GM12878 (cell line): ENCODE results near the gene PHAF1. TPM values are rescaled to one million over a fixed set of nuclear protein-coding genes. Genes with fewer than 3 reads are reported as not detected.

ENCODE experiments used
- ATAC-seq: fragments of 200-7000 bp; cut with Tn5 transposase; 3 replicates; pipeline ENCODE4 v1.9.1; 2020; ENCODE audit warnings: mild to moderate bottlenecking, moderate library complexity
- BruUV-seq: library from RNA; stranded (reverse); fragments of 400-500 nt; replicated peaks from 2 replicates; lab custom pipeline; 2021; lab: Mats Ljungman, UMichigan
- CTCF ChIA-PET: fragments of 300-600 bp; sonication (Branson Sonifier 250); formaldehyde crosslinking; extraction: SDS; loops from one replicate; lab custom pipeline; 2021; ENCODE audit warnings: inconsistent platforms; lab: Yijun Ruan, JAX
- POLR2A ChIA-PET: fragments of 350-600 bp; formaldehyde crosslinking; extraction: SDS; loops from one replicate; lab custom pipeline; 2021; ENCODE audit warnings: inconsistent platforms; lab: Charles Lee
- RAD21 ChIA-PET: fragments of 300-600 bp; sonication (Branson Sonifier 250); formaldehyde crosslinking; loops from one replicate; lab custom pipeline; 2023; ENCODE audit warnings: antibody characterized with exemption; ENCODE audit not compliant: unreplicated experiment; lab: Charles Lee
- SMC1A ChIA-PET: fragments of 300-600 bp; sonication (Branson Sonifier 250); formaldehyde crosslinking; loops from one replicate; lab custom pipeline; 2023; ENCODE audit not compliant: unreplicated experiment, uncharacterized antibody; lab: Charles Lee
- DNase-seq: peaks from one replicate; pipeline ENCODE4 v3.0.0-alpha.2; 2011; ENCODE audit warnings: low read depth, low spot score
- FAIRE-seq: peaks from 3 replicates; lab custom pipeline; 2011; peaks lifted over from hg19 to GRCh38; lab: Jason Lieb, UNC
- H2AFZ ChIP-seq: 2 replicates; pipeline ENCODE4 v1.6.0; 2011; ENCODE audit warnings: low read depth, low read length, control low read depth; ENCODE audit not compliant: control insufficient read depth
- H3K27ac ChIP-seq: 2 replicates; pipeline ENCODE4 v1.5.1; 2011; ENCODE audit warnings: control low read depth; ENCODE audit not compliant: control insufficient read depth, insufficient read depth
- H3K27me3 ChIP-seq, 2 experiments: replicated peaks in 1 of 2; 2 replicates each; pipeline versions ENCODE4 v1.6.0 to v1.6.1; 2011; ENCODE audit warnings: low read length in 1 of 2; ENCODE audit not compliant: control insufficient read depth in 2 of 2, insufficient read depth in 2 of 2
- H3K36me3 ChIP-seq, 2 experiments: 2 replicates each; pipeline ENCODE4 v1.5.1; 2011; ENCODE audit warnings: low read length in 1 of 2; ENCODE audit not compliant: control insufficient read depth in 2 of 2, insufficient read depth in 2 of 2
- H3K4me1 ChIP-seq: 2 replicates; pipeline ENCODE4 v1.6.1; 2011; ENCODE audit warnings: mild to moderate bottlenecking, low read length, moderate library complexity, mixed read lengths; ENCODE audit not compliant: control insufficient read depth, insufficient read depth
- H3K4me2 ChIP-seq: 2 replicates; pipeline ENCODE4 v1.6.0; 2011; ENCODE audit warnings: control low read depth; ENCODE audit not compliant: control insufficient read depth, insufficient read depth
- H3K4me3 ChIP-seq: fragments of 200-600 bp; sonication (generic); 2 replicates; pipeline ENCODE4 v1.5.1; 2016
- H3K79me2 ChIP-seq: 2 replicates; pipeline ENCODE4 v1.6.0; 2011; ENCODE audit warnings: low read length; ENCODE audit not compliant: control insufficient read depth, insufficient read depth
- H3K9ac ChIP-seq: 2 replicates; pipeline ENCODE4 v1.8.0; 2011; ENCODE audit warnings: low read length, control low read depth, mixed read lengths; ENCODE audit not compliant: control insufficient read depth, insufficient read depth
- H3K9me3 ChIP-seq: replicated peaks from 3 replicates; pipeline ENCODE4 v1.5.1; 2011; ENCODE audit warnings: mild to moderate bottlenecking, low read length; ENCODE audit not compliant: control insufficient read depth, insufficient read depth
- H4K20me1 ChIP-seq: 2 replicates; pipeline ENCODE4 v1.6.0; 2011; ENCODE audit not compliant: control insufficient read depth, insufficient read depth
- BACH1 ChIP-seq: fragments of 450-650 bp; IDR thresholded peaks from 2 replicates; pipeline ENCODE4 v1.6.1; 2017; ENCODE audit warnings: mild to moderate bottlenecking, borderline replicate concordance
- BMI1 ChIP-seq: fragments of 450-650 bp; IDR thresholded peaks from 2 replicates; pipeline ENCODE4 v1.6.1; 2016; ENCODE audit warnings: mild to moderate bottlenecking, moderate library complexity, borderline replicate concordance
- CHD4 ChIP-seq: fragments of 200-600 bp; sonication (generic); IDR thresholded peaks from 2 replicates; pipeline ENCODE4 v1.6.1; 2016; ENCODE audit warnings: mild to moderate bottlenecking
- JUNB ChIP-seq: IDR thresholded peaks from 2 replicates; pipeline ENCODE4 v1.6.1; 2016; ENCODE audit warnings: antibody characterized with exemption, mild to moderate bottlenecking
- MEF2B ChIP-seq: fragments of 450-650 bp; IDR thresholded peaks from 2 replicates; pipeline ENCODE4 v1.6.1; 2018; ENCODE audit warnings: mild to moderate bottlenecking, moderate library complexity; ENCODE audit not compliant: partially characterized antibody, poor library complexity, severe bottlenecking
- NFIC ChIP-seq: IDR thresholded peaks from 2 replicates; pipeline ENCODE4 v1.6.1; 2012; ENCODE audit warnings: low read depth, mild to moderate bottlenecking, inconsistent platforms, low read length, moderate library complexity
- NFYA ChIP-seq: IDR thresholded peaks from 2 replicates; pipeline ENCODE4 v1.6.1; 2011; ENCODE audit warnings: low read depth, mild to moderate bottlenecking, low read length, improper control_type of control experiment, borderline replicate concordance
- RAD51 ChIP-seq: fragments of 450-650 bp; IDR thresholded peaks from 2 replicates; pipeline ENCODE4 v1.6.1; 2016; ENCODE audit warnings: moderate library complexity, mild to moderate bottlenecking, inconsistent platforms
- RB1 ChIP-seq: fragments of 450-650 bp; formaldehyde crosslinking; IDR thresholded peaks from 2 replicates; pipeline ENCODE4 v1.6.1; 2017; ENCODE audit warnings: mild to moderate bottlenecking, borderline replicate concordance
- SREBF2 ChIP-seq: IDR thresholded peaks from 2 replicates; pipeline ENCODE4 v1.6.1; 2012; ENCODE audit warnings: mild to moderate bottlenecking, low read length
- TBL1XR1 ChIP-seq: IDR thresholded peaks from 2 replicates; pipeline ENCODE4 v1.6.1; 2012; ENCODE audit warnings: low read depth, low read length, improper control_type of control experiment
- ZBED1 ChIP-seq: IDR thresholded peaks from 2 replicates; pipeline ENCODE4 v1.6.1; 2016; ENCODE audit warnings: borderline replicate concordance
- ZNF24 ChIP-seq: fragments of 450-650 bp; IDR thresholded peaks from 2 replicates; pipeline ENCODE4 v1.6.1; 2017; ENCODE audit warnings: antibody characterized with exemption, mild to moderate bottlenecking
- ZNF274 ChIP-seq: IDR thresholded peaks from one replicate; pipeline ENCODE4 v1.8.0; 2011; ENCODE audit not compliant: insufficient read length, insufficient read depth
- ZNF622 ChIP-seq: fragments of 450-650 bp; IDR thresholded peaks from 2 replicates; pipeline ENCODE4 v1.6.1; 2017; ENCODE audit warnings: mild to moderate bottlenecking, inconsistent platforms
- ZSCAN29 ChIP-seq: fragments of 450-650 bp; IDR thresholded peaks from 2 replicates; pipeline ENCODE4 v1.6.1; 2017; ENCODE audit warnings: mild to moderate bottlenecking, moderate library complexity
- WGBS: methylation state at CpG from one replicate; pipeline ENCODE4 v1.1.6; 2016; ENCODE audit warnings: low lambda C conversion rate; ENCODE audit not compliant: insufficient replicate concordance, insufficient coverage; ENCODE audit errors: missing lambda C conversion rate; 5-methylcytosine and 5-hydroxymethylcytosine counted together
- in situ Hi-C: fragments of 300-500 bp; cut with MboI; formaldehyde crosslinking; loops from 9 replicates; pipeline ENCODE4 v1.14.3; 2018; ENCODE audit warnings: mixed read lengths
- intact Hi-C: fragments of 100-400 bp; cut with micrococcal nuclease; formaldehyde crosslinking; loops from one replicate; pipeline ENCODE4 v1.14.2; 2022; ENCODE audit not compliant: unreplicated experiment
- polyA plus RNA-seq, 11 experiments: library from polyadenylated mRNA; depleted of rRNA in 4 of 11; unstranded in 6 of 11; stranded (reverse) in 5 of 11; fragments of >200 nt; fragmentation: Nextera tagmentation in 4 of 11; fragmentation: Illumina TruSeq in 1 of 11; extraction: Ambion mirVana in 4 of 11; extraction: Trizol in 1 of 11; gene quantifications; 1 replicate in 1 of 11; 2 replicates in 10 of 11; pipeline versions ENCODE4 v1.2.1 to v1.2.3, GENCODE V29; 2011 to 2016; ENCODE audit warnings: inconsistent platforms in 2 of 11, missing spikeins in 2 of 11, low read depth in 1 of 11
- total RNA-seq, 4 experiments: library from RNA; depleted of rRNA in 3 of 4; stranded (reverse); fragments of >200 nt in 3 of 4; fragmentation: Illumina TruSeq in 1 of 4; extraction: Trizol in 1 of 4; gene quantifications; 2 replicates each; pipeline versions ENCODE4 v1.2.1 to v1.2.3, GENCODE V29; 2013 to 2021
- TF ChIP-seq, protein P1 (sequence below): IDR thresholded peaks from 2 replicates; pipeline ENCODE4 v1.6.1; 2012; ENCODE audit warnings: mild to moderate bottlenecking, low read depth, low read length

Gene PHAF1
- total and polyA plus RNA-seq, 10 of the 15 experiments (the other 5 are each of a cell fraction or from before 2014, with no cell fraction given) = 4.5 to 20.9 (median 14.9) TPM

GRCh38 chr16:67077871-67078270 lies 31.9 kb upstream of the PHAF1 start:
- DNase-seq (no peak), FAIRE-seq (no peak)
- Histone ChIP-seq H3K79me2 (no peaks in the 10 kb centered on the region), H3K4me1 (peaks cover under 1% of the 10 kb centered on the region; the same call in 1 of the 2 replicates), H3K36me3 (peaks cover 0 to 5% of the 10 kb centered on the region in 2 experiments; a peak in 1 of 4 replicates), H3K27me3 (no peaks in the 10 kb centered on the region), H3K4me2 (no peak overlapping the region), H2AFZ (no peak overlapping the region)
- intact Hi-C loops = no loop called here
- SMC1A ChIA-PET = no interaction called here
- RAD21 ChIA-PET = no interaction called here
- TF ChIP-seq, protein P1, sequence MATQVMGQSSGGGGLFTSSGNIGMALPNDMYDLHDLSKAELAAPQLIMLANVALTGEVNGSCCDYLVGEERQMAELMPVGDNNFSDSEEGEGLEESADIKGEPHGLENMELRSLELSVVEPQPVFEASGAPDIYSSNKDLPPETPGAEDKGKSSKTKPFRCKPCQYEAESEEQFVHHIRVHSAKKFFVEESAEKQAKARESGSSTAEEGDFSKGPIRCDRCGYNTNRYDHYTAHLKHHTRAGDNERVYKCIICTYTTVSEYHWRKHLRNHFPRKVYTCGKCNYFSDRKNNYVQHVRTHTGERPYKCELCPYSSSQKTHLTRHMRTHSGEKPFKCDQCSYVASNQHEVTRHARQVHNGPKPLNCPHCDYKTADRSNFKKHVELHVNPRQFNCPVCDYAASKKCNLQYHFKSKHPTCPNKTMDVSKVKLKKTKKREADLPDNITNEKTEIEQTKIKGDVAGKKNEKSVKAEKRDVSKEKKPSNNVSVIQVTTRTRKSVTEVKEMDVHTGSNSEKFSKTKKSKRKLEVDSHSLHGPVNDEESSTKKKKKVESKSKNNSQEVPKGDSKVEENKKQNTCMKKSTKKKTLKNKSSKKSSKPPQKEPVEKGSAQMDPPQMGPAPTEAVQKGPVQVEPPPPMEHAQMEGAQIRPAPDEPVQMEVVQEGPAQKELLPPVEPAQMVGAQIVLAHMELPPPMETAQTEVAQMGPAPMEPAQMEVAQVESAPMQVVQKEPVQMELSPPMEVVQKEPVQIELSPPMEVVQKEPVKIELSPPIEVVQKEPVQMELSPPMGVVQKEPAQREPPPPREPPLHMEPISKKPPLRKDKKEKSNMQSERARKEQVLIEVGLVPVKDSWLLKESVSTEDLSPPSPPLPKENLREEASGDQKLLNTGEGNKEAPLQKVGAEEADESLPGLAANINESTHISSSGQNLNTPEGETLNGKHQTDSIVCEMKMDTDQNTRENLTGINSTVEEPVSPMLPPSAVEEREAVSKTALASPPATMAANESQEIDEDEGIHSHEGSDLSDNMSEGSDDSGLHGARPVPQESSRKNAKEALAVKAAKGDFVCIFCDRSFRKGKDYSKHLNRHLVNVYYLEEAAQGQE = no peak
- TF ChIP-seq NFIC (no peak), MEF2B (no peak), BACH1 (no peak), BMI1 (no peak), RAD51 (no peak), CHD4 (no peak), SREBF2 (no peak), JUNB (no peak), ZNF24 (no peak), ZSCAN29 (no peak), ZNF274 (no peak), RB1 (no peak), NFYA (no peak), TBL1XR1 (no peak), ZBED1 (no peak), ZNF622 (no peak)
- TF ChIP-seq, all 136 proteins: peak for 0
- WGBS = 91% methylated on average over 4 of the region's 4 CpGs
- Histone ChIP-seq H3K9ac (no peak overlapping the region), H3K27ac (no peak overlapping the region), H4K20me1 (no peaks in the 10 kb centered on the region), H3K9me3 (no peaks in the 10 kb centered on the region), H3K4me3 (no peak overlapping the region)
- TSS peak; percentile 12 for BruUV-seq
- no peak for ATAC-seq
- in situ Hi-C loops = no loop called here
- CTCF ChIA-PET = interaction anchor here (0.6 kb wide), 1 partner anchor 50 kb away, joined by 3 read pairs; no protein-coding TSS in a partner anchor
- POLR2A ChIA-PET = no interaction called here
